K562 (cell line): ENCODE measurements around the gene HKDC1. TPM values are rescaled to one million over a fixed set of nuclear protein-coding genes. Genes with fewer than 3 reads are reported as not detected.
A peak's percentile ranks its signal among the peaks of the same experiment; 100 is the strongest.

Source experiments
- ATAC-seq: fragments of 200-7000 bp; cut with Tn5 transposase; 3 replicates; pipeline ENCODE4 v1.9.1; 2020; ENCODE audit warnings: moderate library complexity
- BruUV-seq: library from RNA; stranded (reverse); fragments of 400-500 nt; replicated peaks from 2 replicates; lab custom pipeline; 2021; lab: Mats Ljungman, UMichigan
- CTCF ChIA-PET: fragments of 300-600 bp; formaldehyde crosslinking; extraction: SDS; loops from one replicate; lab custom pipeline; 2021; ENCODE audit warnings: low intra/inter-chr PET ratio; lab: Yijun Ruan, JAX
- POLR2A ChIA-PET: fragments of 300-600, 350-650 bp; sonication (Branson Sonifier 250); formaldehyde crosslinking; extraction: SDS; loops from one replicate; lab custom pipeline; 2021; ENCODE audit warnings: antibody characterized with exemption, inconsistent platforms; lab: Yijun Ruan, JAX
- DNase-seq, 4 experiments: peaks; one replicate each; pipeline versions ENCODE4 v3.0.0 to v3.0.0-alpha.2; 2011 to 2018; ENCODE audit warnings: low spot score in 3 of 4, mixed read lengths in 3 of 4; ENCODE audit errors: extremely low read depth in 1 of 4
- FAIRE-seq: peaks from 2 replicates; lab custom pipeline; 2011; peaks lifted over from hg19 to GRCh38; lab: Jason Lieb, UNC
- H2AFZ ChIP-seq: 2 replicates; pipeline ENCODE4 v1.6.0; 2011; ENCODE audit warnings: low read depth, low read length, control low read depth, inconsistent platforms
- H3K27ac ChIP-seq: fragments of 200-600 bp; 3 replicates; pipeline ENCODE4 v1.8.0; 2011; ENCODE audit warnings: low read depth, mild to moderate bottlenecking, control low read depth, inconsistent platforms, low read length, moderate library complexity, mixed read lengths; ENCODE audit errors: extremely low read depth
- H3K27me3 ChIP-seq, 2 experiments: fragments of 300-600 bp in 1 of 2; 2 replicates in 1 of 2; 3 replicates in 1 of 2; pipeline versions ENCODE4 v1.6.0 to v1.8.0; 2011; ENCODE audit warnings: inconsistent platforms in 2 of 2, low read length in 2 of 2, mild to moderate bottlenecking in 1 of 2, mixed read lengths in 1 of 2, moderate library complexity in 1 of 2; ENCODE audit not compliant: control insufficient read depth in 2 of 2, insufficient read depth in 2 of 2
- H3K36me3 ChIP-seq: fragments of 300-600 bp; 3 replicates; pipeline ENCODE4 v1.8.0; 2011; ENCODE audit warnings: mild to moderate bottlenecking, low read length, inconsistent platforms; ENCODE audit not compliant: control insufficient read depth, insufficient read depth
- H3K4me1 ChIP-seq, 2 experiments: fragments of 200-600 bp in 1 of 2; replicated peaks in 1 of 2; 2 replicates in 1 of 2; 3 replicates in 1 of 2; pipeline versions ENCODE4 v1.5.1 to v1.8.0; 2011; ENCODE audit warnings: inconsistent platforms in 2 of 2, low read length in 2 of 2, mild to moderate bottlenecking in 1 of 2, mixed read lengths in 1 of 2, moderate library complexity in 1 of 2; ENCODE audit not compliant: control insufficient read depth in 2 of 2, insufficient read depth in 2 of 2
- H3K4me2 ChIP-seq: 2 replicates; pipeline ENCODE4 v1.6.1; 2011; ENCODE audit warnings: low read length, control low read depth, inconsistent platforms, mixed read lengths; ENCODE audit not compliant: insufficient read depth
- H3K4me3 ChIP-seq: fragments of 200-600 bp; sonication (generic), shearing (Covaris generic); 2 replicates; pipeline ENCODE4 v1.5.1; 2016; ENCODE audit warnings: control low read depth, inconsistent platforms
- H3K79me2 ChIP-seq: fragments of 200-600 bp; 3 replicates; pipeline ENCODE4 v1.8.0; 2011; ENCODE audit warnings: low read length, inconsistent platforms; ENCODE audit not compliant: control insufficient read depth, insufficient read depth
- H3K9ac ChIP-seq, 2 experiments: 2 replicates each; pipeline versions ENCODE4 v1.6.0 to v1.6.1; 2011; ENCODE audit warnings: low read depth in 2 of 2, low read length in 2 of 2, control low read depth in 1 of 2, inconsistent platforms in 1 of 2, mild to moderate bottlenecking in 1 of 2, mixed read lengths in 1 of 2; ENCODE audit not compliant: insufficient read depth in 1 of 2
- H3K9me1 ChIP-seq: one replicate; pipeline ENCODE4 v1.6.0; 2011; ENCODE audit warnings: inconsistent platforms, mild to moderate bottlenecking, low read length, moderate library complexity; ENCODE audit not compliant: control insufficient read depth, insufficient read depth
- H3K9me3 ChIP-seq: replicated peaks from 2 replicates; pipeline ENCODE4 v1.5.1; 2011; ENCODE audit warnings: low read depth, low read length, inconsistent platforms; ENCODE audit not compliant: control insufficient read depth, insufficient read depth
- H4K20me1 ChIP-seq: replicated peaks from 2 replicates; pipeline ENCODE4 v1.6.1; 2011; ENCODE audit warnings: low read length, inconsistent platforms, mixed read lengths; ENCODE audit not compliant: control insufficient read depth, insufficient read depth
- ATF2 ChIP-seq: sonication (generic); formaldehyde crosslinking; IDR thresholded peaks from 2 replicates; pipeline ENCODE4 v1.8.1; 2022; ENCODE audit warnings: missing genetic modification reagents
- BRF2 ChIP-seq: IDR thresholded peaks from 3 replicates; pipeline ENCODE4 v1.6.1; 2011; ENCODE audit warnings: borderline replicate concordance, mild to moderate bottlenecking; ENCODE audit not compliant: insufficient read length, insufficient read depth
- CEBPB ChIP-seq: fragments of 450-650 bp; IDR thresholded peaks from 2 replicates; pipeline ENCODE4 v1.6.1; 2016; ENCODE audit warnings: missing genetic modification characterization, missing compliant biosample characterization
- E2F3 ChIP-seq: fragments of 250-450 bp; sonication (Bioruptor Pico); IDR thresholded peaks from 2 replicates; pipeline ENCODE4 v1.4.0; 2020; ENCODE audit warnings: mild to moderate bottlenecking
- HDAC3 ChIP-seq: fragments of 450-650 bp; IDR thresholded peaks from 2 replicates; pipeline ENCODE4 v1.6.1; 2018; ENCODE audit warnings: borderline replicate concordance, mild to moderate bottlenecking, moderate library complexity; ENCODE audit not compliant: partially characterized antibody
- IRF9 ChIP-seq: fragments of 450-650 bp; IDR thresholded peaks from 2 replicates; pipeline ENCODE4 v1.6.1; 2016; ENCODE audit warnings: missing biosample characterization, missing genetic modification characterization
- MEF2A ChIP-seq: IDR thresholded peaks from 2 replicates; pipeline ENCODE4 v1.6.1; 2011; ENCODE audit warnings: low read depth, mild to moderate bottlenecking, low read length, moderate library complexity; ENCODE audit not compliant: control insufficient read depth
- PTTG1 ChIP-seq: fragments of 450-650 bp; IDR thresholded peaks from 2 replicates; pipeline ENCODE4 v1.6.1; 2016; ENCODE audit warnings: low read depth, mild to moderate bottlenecking, missing genetic modification characterization, missing compliant biosample characterization
- SLC30A9 ChIP-seq: fragments of 250-450 bp; sonication (Bioruptor Pico); IDR thresholded peaks from 2 replicates; pipeline ENCODE4 v1.8.0; 2022; ENCODE audit warnings: mild to moderate bottlenecking, moderate library complexity
- SMAD4 ChIP-seq: fragments of 250-450 bp; sonication (Bioruptor Pico); conservative IDR thresholded peaks from 2 replicates; pipeline ENCODE4 v1.8.0; 2021; ENCODE audit warnings: inconsistent platforms, mild to moderate bottlenecking, moderate library complexity
- THRA ChIP-seq: fragments of 450-650 bp; IDR thresholded peaks from 2 replicates; pipeline ENCODE4 v1.6.1; 2017; ENCODE audit warnings: mild to moderate bottlenecking, moderate library complexity
- U2AF2 ChIP-seq: fragments of 200-400 bp; formaldehyde crosslinking; optimal IDR thresholded peaks from 2 replicates; pipeline ENCODE3; 2017; ENCODE audit warnings: low read depth, mild to moderate bottlenecking, low read length
- ZFP91 ChIP-seq: sonication (generic); formaldehyde crosslinking; IDR thresholded peaks from 2 replicates; pipeline ENCODE4 v1.8.0; 2022; ENCODE audit warnings: mild to moderate bottlenecking, missing genetic modification reagents
- ZNF165 ChIP-seq: fragments of 250-450 bp; sonication (Bioruptor Pico); IDR thresholded peaks from 2 replicates; pipeline ENCODE4 v1.4.0; 2020; ENCODE audit warnings: borderline replicate concordance
- ZNF507 ChIP-seq: conservative IDR thresholded peaks from 2 replicates; pipeline ENCODE4 v1.6.1; 2017; ENCODE audit warnings: missing genetic modification characterization, missing compliant biosample characterization
- WGBS: fragments of 100-300 bp; shearing (Covaris generic); methylation state at CpG from one replicate; pipeline ENCODE4 v1.1.6; 2016; ENCODE audit warnings: low coverage, mixed read lengths; ENCODE audit not compliant: insufficient coverage; ENCODE audit errors: missing lambda C conversion rate; 5-methylcytosine and 5-hydroxymethylcytosine counted together
- in situ Hi-C: fragments of 300-500 bp; cut with MboI; formaldehyde crosslinking; loops from 4 replicates; pipeline ENCODE4 v1.15.0; 2018; ENCODE audit warnings: inconsistent platforms, mixed read lengths
- intact Hi-C: fragments of 100-400 bp; cut with micrococcal nuclease; formaldehyde crosslinking; loops from 2 replicates; pipeline ENCODE4 v1.14.2; 2022
- polyA plus RNA-seq, 8 experiments: library from polyadenylated mRNA; depleted of rRNA in 4 of 8; stranded (reverse) in 5 of 8; unstranded in 3 of 8; fragments of >200 nt; fragmentation: Nextera tagmentation in 2 of 8; fragmentation: Illumina TruSeq in 1 of 8; extraction: Ambion mirVana in 2 of 8; extraction: Trizol in 1 of 8; gene quantifications; 2 replicates each; pipeline versions ENCODE4 v1.2.1 to v1.2.3, GENCODE V29; 2011 to 2014; ENCODE audit warnings: inconsistent platforms in 1 of 8, missing spikeins in 1 of 8
- total RNA-seq, 7 experiments: library from RNA; depleted of rRNA in 6 of 7; stranded (reverse); fragments of >200 nt in 6 of 7; fragmentation: Illumina TruSeq in 2 of 7; extraction: Trizol in 2 of 7; gene quantifications; 2 replicates each; pipeline versions ENCODE4 v1.2.1 to v1.2.3, GENCODE V29; 2011 to 2021; ENCODE audit warnings: low replicate concordance in 1 of 7

Gene HKDC1
- total and polyA plus RNA-seq, 9 of the 15 experiments (the other 6 are each of a cell fraction or from before 2014, with no cell fraction given), result 0.04 to 0.22 (median 0.11) TPM; not detected in 5

- ATAC-seq (peak; percentile 63), FAIRE-seq (peak; percentile 19), DNase-seq (no peak)
- H3K27me3 ChIP-seq, result peaks cover 3 to 7% of the 10 kb centered on the region in 2 experiments; a peak in 2 of 5 replicates
- ChIA-PET POLR2A (interaction anchor here (1.2 kb wide), 1 partner anchor 9 kb away, joined by 3 read pairs; the partner anchor contains the start of gene HK1), CTCF (no interaction called here)
- H3K9me1 ChIP-seq, result no peaks in the 10 kb centered on the region
- H3K79me2 ChIP-seq, result no peaks in the 10 kb centered on the region
- WGBS, result 10% methylated on average over 2 of the region's 2 CpGs
- no peaks in the 10 kb centered on the region for H4K20me1 ChIP-seq
- in situ Hi-C loops, result no loop called here
- no TSS peak for BruUV-seq
- intact Hi-C loops, result no loop called here
- H3K4me1 ChIP-seq, result peaks cover 0 to 5% of the 10 kb centered on the region in 2 experiments; a peak in 2 of 5 replicates
- H3K27ac ChIP-seq, result no peak overlapping the region
- no peak overlapping the region for H2AFZ ChIP-seq
- no peak overlapping the region; a peak in 1 of 4 replicates for H3K9ac ChIP-seq
- no peaks in the 10 kb centered on the region for H3K9me3 ChIP-seq
- no peaks in the 10 kb centered on the region for H3K36me3 ChIP-seq
- no peak overlapping the region for H3K4me2 ChIP-seq
- H3K4me3 ChIP-seq, result no peak overlapping the region
- TF ChIP-seq MEF2A, result no peak
- TF ChIP-seq E2F3, result no peak
- 0 out of 2 replicates have a peak, but pooled peaks have one; percentile 47 for TF ChIP-seq PTTG1 (tag)
- TF ChIP-seq ZFP91 (CRISPR knock-in tag), result no peak
- TF ChIP-seq BRF2, result no peak
- no peak for TF ChIP-seq SLC30A9 (CRISPR knock-in tag)
- no peak for TF ChIP-seq ZNF507
- 0 out of 2 replicates have a peak, but pooled peaks have one; percentile 35 for TF ChIP-seq IRF9 (tag)
- no peak for TF ChIP-seq HDAC3
- peak; percentile 83 for TF ChIP-seq CEBPB (tag)
- TF ChIP-seq ATF2 (CRISPR knock-in tag), result no peak
- TF ChIP-seq SMAD4, result no peak
- TF ChIP-seq U2AF2, result no peak
- TF ChIP-seq ZNF165 (CRISPR knock-in tag), result no peak
- TF ChIP-seq THRA, result no peak
Observed at GRCh38 chr10:69269761-69270160, 49.6 kb downstream of the HKDC1 start.
